ENCODE data around the gene GZF1. TPM values are rescaled to one million over a fixed set of nuclear protein-coding genes. Genes with fewer than 3 reads are reported as not detected.

GZF1 gene
- total and polyA plus RNA-seq, 2 donors from 2014 or later = 7.7 to 14.1 TPM

GRCh38 chr20:23417861-23418260 is 55.9 kb downstream of the GZF1 start:
- Histone ChIP-seq H3K36me3 (ENCODE audit: control insufficient read depth in 2 of 3, insufficient read depth in 3 of 3, low read length in 3 of 3) (no peaks in the 10 kb centered on the region), H3K9ac (ENCODE audit: low read length in 3 of 3) (no peak overlapping the region), H3K4me3 (ENCODE audit: low read length in 3 of 3) (no peak overlapping the region), H3K27me3 (ENCODE audit: control insufficient read depth, insufficient read depth, low read length) (no peaks in the 10 kb centered on the region), H3K27ac (ENCODE audit: low read depth in 2 of 2, low read length in 2 of 2) (no peak overlapping the region), H3K4me1 (ENCODE audit: control insufficient read depth in 2 of 3, insufficient read depth in 2 of 3, low read depth in 1 of 3, low read length in 3 of 3) (peaks cover 0 to 10% (median 9%) of the 10 kb centered on the region in 3 donors), H3K9me3 (ENCODE audit: control insufficient read depth in 2 of 3, insufficient read depth in 1 of 3, low read length in 3 of 3) (no peaks in the 10 kb centered on the region)
- TF ChIP-seq CTCF (IDR thresholded peaks at IDR 0.05; ENCODE audit: borderline replicate concordance, extremely low read depth, insufficient read depth) = no peak
- DNase-seq = no peak
- intact Hi-C loops (cut with DNase I) = no loop called here
- no peak for FAIRE-seq

- no peaks in the 10 kb centered on the region for H3K36me3 ChIP-seq (ENCODE audit: control insufficient read depth in 2 of 3, insufficient read depth in 3 of 3, low read length in 3 of 3)
- no peaks in the 10 kb centered on the region for H3K9me3 ChIP-seq (ENCODE audit: control insufficient read depth in 2 of 3, insufficient read depth in 1 of 3, low read length in 3 of 3)
- H3K4me3 ChIP-seq (ENCODE audit: low read length in 3 of 3) = peak overlapping the region; percentile 53 to 85 (median 81)
- no peak for TF ChIP-seq CTCF (IDR thresholded peaks at IDR 0.05; ENCODE audit: borderline replicate concordance, extremely low read depth, insufficient read depth)
- no peak for FAIRE-seq
- DNase-seq = no peak
- peaks cover 0 to 10% (median 9%) of the 10 kb centered on the region in 3 donors for H3K4me1 ChIP-seq (ENCODE audit: control insufficient read depth in 2 of 3, insufficient read depth in 2 of 3, low read depth in 1 of 3, low read length in 3 of 3)
- no peaks in the 10 kb centered on the region for H3K27me3 ChIP-seq (ENCODE audit: control insufficient read depth, insufficient read depth, low read length)
- peak overlapping the region; percentile 87 to 89 for H3K27ac ChIP-seq (ENCODE audit: low read depth in 2 of 2, low read length in 2 of 2)
- H3K9ac ChIP-seq (ENCODE audit: low read length in 3 of 3) = peak overlapping the region; percentile 32 to 82 (median 75)
- intact Hi-C loops (cut with DNase I) = no loop called here
Observed at GRCh38 chr20:23419657-23419994, 57.6 kb downstream of the GZF1 start.

- peak in 4 of 5 donors; percentile 24 to 80 (median 67) for DNase-seq
- intact Hi-C loops (cut with DNase I) = no loop called here
- Histone ChIP-seq H3K27ac (ENCODE audit: low read depth in 2 of 2, low read length in 2 of 2) (peak overlapping the region; percentile 87 to 89), H3K4me3 (ENCODE audit: low read length in 3 of 3) (peak overlapping the region; percentile 80 to 85 (median 81)), H3K27me3 (ENCODE audit: control insufficient read depth, insufficient read depth, low read length) (no peaks in the 10 kb centered on the region), H3K36me3 (ENCODE audit: control insufficient read depth in 2 of 3, insufficient read depth in 3 of 3, low read length in 3 of 3) (no peaks in the 10 kb centered on the region), H3K4me1 (ENCODE audit: control insufficient read depth in 2 of 3, insufficient read depth in 2 of 3, low read depth in 1 of 3, low read length in 3 of 3) (peaks cover 0 to 10% (median 9%) of the 10 kb centered on the region in 3 donors), H3K9ac (ENCODE audit: low read length in 3 of 3) (peak overlapping the region; percentile 32 to 83 (median 82)), H3K9me3 (ENCODE audit: control insufficient read depth in 2 of 3, insufficient read depth in 1 of 3, low read length in 3 of 3) (no peaks in the 10 kb centered on the region)
- FAIRE-seq = no peak
- no peak for TF ChIP-seq CTCF (IDR thresholded peaks at IDR 0.05; ENCODE audit: borderline replicate concordance, extremely low read depth, insufficient read depth)
Observed at GRCh38 chr20:23419995-23420901, 58.3 kb downstream of the GZF1 start.

Data from kidney (tissue), 14 donors.